Vagina (tissue), 2 donors: ENCODE measurements around the gene CSNK2A1. TPM values are rescaled to one million over a fixed set of nuclear protein-coding genes. Genes with fewer than 3 reads are reported as not detected.

Experiments used
- DNase-seq, 2 donors: peaks; one replicate each; pipeline ENCODE4 v3.0.0-alpha.2; 2017; ENCODE audit errors: extremely low spot score in 2 of 2
- H3K27ac ChIP-seq: fragments of 200-600 bp; sonication (generic); one replicate; pipeline ENCODE4 v1.5.1; 2019
- H3K27me3 ChIP-seq: fragments of 200-600 bp; sonication (generic); one replicate; pipeline ENCODE4 v1.5.1; 2019
- H3K36me3 ChIP-seq, 2 donors: fragments of 200-600 bp; sonication (generic); one replicate each; pipeline ENCODE4 v1.5.1; 2017 to 2019
- H3K4me1 ChIP-seq: fragments of 200-600 bp; sonication (generic); one replicate; pipeline ENCODE4 v1.5.1; 2019
- H3K4me3 ChIP-seq, 2 donors: fragments of 200-600 bp; sonication (generic); 1 replicate in 1 of 2; 2 replicates in 1 of 2; pipeline ENCODE4 v1.5.1; 2016 to 2019
- H3K9me3 ChIP-seq: fragments of 200-600 bp; sonication (generic); one replicate; pipeline ENCODE4 v1.5.1; 2019
- CTCF ChIP-seq, 3 experiments: fragments of 450-650 bp in 2 of 3; fragments of 200-600 bp in 1 of 3; sonication (generic) in 1 of 3; IDR thresholded peaks; one replicate each; pipeline ENCODE4 v1.5.1; 2017 to 2019; ENCODE audit warnings: antibody characterized with exemption in 3 of 3, mild to moderate bottlenecking in 2 of 3, moderate library complexity in 2 of 3
- POLR2A ChIP-seq, 2 donors: fragments of 450-650 bp; IDR thresholded peaks; one replicate each; pipeline ENCODE4 v1.6.1; 2017; ENCODE audit warnings: antibody characterized with exemption in 2 of 2, mild to moderate bottlenecking in 2 of 2, moderate library complexity in 2 of 2
- POLR2AphosphoS5 ChIP-seq, 2 donors: sonication (generic); formaldehyde crosslinking; IDR thresholded peaks; one replicate each; pipeline ENCODE4 v1.9.0; 2017; ENCODE audit warnings: antibody characterized with exemption in 2 of 2, mild to moderate bottlenecking in 2 of 2, low read depth in 1 of 2; ENCODE audit not compliant: insufficient read depth in 1 of 2
- intact Hi-C: fragments of 100-400 bp; cut with DNase I; formaldehyde crosslinking; loops from one replicate; pipeline ENCODE4 v1.15.1; 2023
- total RNA-seq: library from RNA; depleted of rRNA; stranded (reverse); fragments of >200 nt; gene quantifications from one replicate; pipeline ENCODE4 v1.2.3, GENCODE V29; 2016

The CSNK2A1 gene
- total RNA-seq, 1 donor from 2014 or later: 70.0 TPM

GRCh38 chr20:487655-488054, 55.9 kb downstream of the CSNK2A1 start:
- no peaks in the 10 kb centered on the region for H3K27me3 ChIP-seq
- TF ChIP-seq POLR2AphosphoS5 (IDR thresholded peaks at IDR 0.05; ENCODE audit: insufficient read depth in 1 of 2, low read depth in 1 of 2) (no peak), CTCF (IDR thresholded peaks at IDR 0.05) (no peak), POLR2A (IDR thresholded peaks at IDR 0.05) (no peak)
- H3K36me3 ChIP-seq: peaks cover 0 to 88% of the 10 kb centered on the region in 2 donors
- H3K4me1 ChIP-seq: no peaks in the 10 kb centered on the region
- H3K4me3 ChIP-seq: no peak overlapping the region
- DNase-seq: no peak
- H3K9me3 ChIP-seq: no peaks in the 10 kb centered on the region
- no peak overlapping the region for H3K27ac ChIP-seq
- intact Hi-C loops: no loop called here

GRCh38 chr20:483815-484644, 59.6 kb downstream of the CSNK2A1 start:
- intact Hi-C loops: no loop called here
- no peaks in the 10 kb centered on the region for H3K27me3 ChIP-seq
- no peaks in the 10 kb centered on the region for H3K9me3 ChIP-seq
- H3K27ac ChIP-seq: no peak overlapping the region
- H3K4me1 ChIP-seq: no peaks in the 10 kb centered on the region
- peaks cover 0 to 67% of the 10 kb centered on the region in 2 donors for H3K36me3 ChIP-seq
- DNase-seq: no peak
- TF ChIP-seq POLR2A (IDR thresholded peaks at IDR 0.05) (no peak), CTCF (IDR thresholded peaks at IDR 0.05) (no peak), POLR2AphosphoS5 (IDR thresholded peaks at IDR 0.05; ENCODE audit: insufficient read depth in 1 of 2, low read depth in 1 of 2) (no peak)
- no peak overlapping the region for H3K4me3 ChIP-seq

GRCh38 chr20:481167-481566, 62.4 kb downstream of the CSNK2A1 start:
- Histone ChIP-seq H3K27ac (no peak overlapping the region), H3K4me1 (no peaks in the 10 kb centered on the region), H3K27me3 (no peaks in the 10 kb centered on the region), H3K36me3 (peaks cover 0 to 43% of the 10 kb centered on the region in 2 donors), H3K9me3 (no peaks in the 10 kb centered on the region), H3K4me3 (no peak overlapping the region)
- TF ChIP-seq POLR2A (IDR thresholded peaks at IDR 0.05) (no peak), CTCF (IDR thresholded peaks at IDR 0.05) (no peak), POLR2AphosphoS5 (IDR thresholded peaks at IDR 0.05; ENCODE audit: insufficient read depth in 1 of 2, low read depth in 1 of 2) (no peak)
- intact Hi-C loops: no loop called here
- no peak for DNase-seq

GRCh38 chr20:480044-480443, 63.5 kb downstream of the CSNK2A1 start:
- Histone ChIP-seq H3K4me3 (no peak overlapping the region), H3K27me3 (no peaks in the 10 kb centered on the region), H3K4me1 (no peaks in the 10 kb centered on the region), H3K27ac (no peak overlapping the region), H3K9me3 (no peaks in the 10 kb centered on the region), H3K36me3 (peaks cover 0 to 31% of the 10 kb centered on the region in 2 donors)
- DNase-seq: no peak
- intact Hi-C loops: no loop called here
- TF ChIP-seq POLR2A (IDR thresholded peaks at IDR 0.05) (no peak), POLR2AphosphoS5 (IDR thresholded peaks at IDR 0.05; ENCODE audit: insufficient read depth in 1 of 2, low read depth in 1 of 2) (no peak), CTCF (IDR thresholded peaks at IDR 0.05) (no peak)

GRCh38 chr20:479487-479886, 64.1 kb downstream of the CSNK2A1 start:
- DNase-seq: no peak
- Histone ChIP-seq H3K27me3 (no peaks in the 10 kb centered on the region), H3K36me3 (peaks cover 0 to 31% of the 10 kb centered on the region in 2 donors), H3K27ac (no peak overlapping the region), H3K4me3 (no peak overlapping the region), H3K9me3 (no peaks in the 10 kb centered on the region), H3K4me1 (no peaks in the 10 kb centered on the region)
- no peak for TF ChIP-seq POLR2AphosphoS5 (IDR thresholded peaks at IDR 0.05; ENCODE audit: insufficient read depth in 1 of 2, low read depth in 1 of 2)
- no peak for TF ChIP-seq CTCF (IDR thresholded peaks at IDR 0.05)
- TF ChIP-seq POLR2A (IDR thresholded peaks at IDR 0.05): no peak
- intact Hi-C loops: loop anchor here (10.0 kb wide), 1 partner anchor 115 kb away; no protein-coding TSS in a partner anchor
